HG03432 (cell line): ENCODE results near the gene ELL.
A peak's percentile ranks its signal among the peaks of the same experiment; 100 is the strongest.

Experiments
- ATAC-seq: cut with Tn5 transposase; IDR thresholded peaks from one replicate; pipeline ENCODE4 v1.9.1; 2021; ENCODE audit warnings: mild to moderate bottlenecking, moderate library complexity; ENCODE audit not compliant: unreplicated experiment

Gene ELL

GRCh38 chr19:18490728-18491127 is 31.1 kb downstream of the ELL start:
- no peak for ATAC-seq

DNA sequence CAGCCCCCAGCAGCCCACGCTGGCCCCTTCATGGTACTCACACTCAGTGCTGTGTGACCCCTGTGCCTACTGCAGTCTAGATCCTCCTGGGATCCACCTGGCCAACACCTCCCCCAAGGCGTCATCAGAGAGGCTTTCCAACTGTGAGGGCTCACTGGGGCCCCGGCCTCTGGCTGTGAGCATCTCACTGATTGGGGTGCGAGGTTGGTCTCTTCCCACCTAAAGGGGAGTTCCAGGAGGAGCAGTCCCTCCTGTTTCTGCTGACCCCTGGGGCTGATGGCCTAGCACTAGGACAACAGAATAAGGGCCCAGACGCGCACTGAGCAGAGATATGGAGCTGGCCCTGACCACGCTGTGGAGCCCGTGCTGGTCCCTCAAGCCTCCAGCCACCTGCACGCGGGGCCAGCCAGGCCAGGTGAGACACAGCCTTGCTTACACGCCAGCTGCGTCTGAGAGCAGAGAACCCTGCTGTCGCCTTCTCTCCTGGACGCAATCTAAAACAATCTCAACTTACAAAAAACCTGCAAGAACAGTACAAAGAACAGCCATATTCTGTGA is 32.2 kb downstream of the ELL start:
- ATAC-seq = no peak

- ATAC-seq = no peak
Measured at GRCh38 chr19:18488838-18489626, 32.8 kb downstream of the ELL start.

DNA sequence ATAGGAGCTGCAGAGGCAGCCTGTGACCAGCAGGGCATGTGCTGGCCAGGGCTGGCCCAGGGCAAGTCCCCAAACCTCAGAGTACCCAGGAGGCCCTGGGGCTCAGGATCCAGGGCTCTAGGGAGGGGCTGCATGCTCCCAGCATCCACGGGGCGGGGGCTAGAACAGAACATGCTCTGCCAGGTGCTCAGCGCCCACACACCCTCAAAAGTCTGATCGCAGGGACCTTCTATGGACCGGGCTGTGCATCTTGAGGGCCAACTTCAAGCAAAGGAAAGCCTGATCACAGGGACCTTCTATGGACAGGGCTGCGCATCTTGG is 33.5 kb downstream of the ELL start:
- ATAC-seq = no peak

DNA sequence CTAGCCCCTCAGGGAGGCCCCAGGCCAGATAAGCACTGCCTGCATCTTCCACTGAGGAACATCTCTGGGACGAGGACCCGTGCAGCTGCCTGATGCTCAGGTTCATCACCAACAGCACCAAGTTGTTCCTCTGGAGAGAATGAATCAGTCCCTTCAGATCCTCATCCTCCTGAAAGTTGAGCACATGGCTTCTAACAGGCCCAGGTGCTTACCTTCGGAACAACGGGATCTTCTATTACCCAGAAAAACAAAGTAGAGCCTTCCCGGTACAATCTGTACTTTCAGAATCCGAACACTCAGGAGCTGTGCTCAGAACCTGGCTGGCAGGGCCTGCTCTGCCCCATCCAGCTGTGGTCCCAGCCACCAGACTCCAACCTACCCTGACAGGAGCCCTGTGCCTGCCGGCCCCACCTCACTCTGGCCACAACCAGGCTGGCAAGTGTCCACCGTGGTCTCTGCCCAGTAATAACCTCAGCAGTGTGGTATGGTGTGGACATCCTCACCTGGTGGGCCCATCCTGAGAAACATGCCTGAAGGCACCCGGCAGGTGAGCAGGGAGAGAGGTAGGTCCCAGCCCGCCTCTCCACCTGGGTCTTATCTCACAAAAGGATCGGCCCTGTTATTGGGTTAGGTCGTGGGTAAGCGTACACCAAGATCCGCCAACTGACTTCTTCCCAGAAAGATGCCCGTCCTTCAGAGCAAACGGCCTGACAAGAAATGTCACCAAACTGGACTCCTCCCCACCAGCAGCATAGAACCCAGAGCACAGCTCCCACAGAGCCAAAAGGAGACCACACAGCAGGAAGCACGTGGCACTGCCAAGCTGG is 34.1 kb downstream of the ELL start:
- no peak for ATAC-seq

- no peak for ATAC-seq
Measured at GRCh38 chr19:18486746-18487145, 35.1 kb downstream of the ELL start.

- no peak for ATAC-seq
Measured at GRCh38 chr19:18484992-18485391, 36.9 kb downstream of the ELL start.

DNA sequence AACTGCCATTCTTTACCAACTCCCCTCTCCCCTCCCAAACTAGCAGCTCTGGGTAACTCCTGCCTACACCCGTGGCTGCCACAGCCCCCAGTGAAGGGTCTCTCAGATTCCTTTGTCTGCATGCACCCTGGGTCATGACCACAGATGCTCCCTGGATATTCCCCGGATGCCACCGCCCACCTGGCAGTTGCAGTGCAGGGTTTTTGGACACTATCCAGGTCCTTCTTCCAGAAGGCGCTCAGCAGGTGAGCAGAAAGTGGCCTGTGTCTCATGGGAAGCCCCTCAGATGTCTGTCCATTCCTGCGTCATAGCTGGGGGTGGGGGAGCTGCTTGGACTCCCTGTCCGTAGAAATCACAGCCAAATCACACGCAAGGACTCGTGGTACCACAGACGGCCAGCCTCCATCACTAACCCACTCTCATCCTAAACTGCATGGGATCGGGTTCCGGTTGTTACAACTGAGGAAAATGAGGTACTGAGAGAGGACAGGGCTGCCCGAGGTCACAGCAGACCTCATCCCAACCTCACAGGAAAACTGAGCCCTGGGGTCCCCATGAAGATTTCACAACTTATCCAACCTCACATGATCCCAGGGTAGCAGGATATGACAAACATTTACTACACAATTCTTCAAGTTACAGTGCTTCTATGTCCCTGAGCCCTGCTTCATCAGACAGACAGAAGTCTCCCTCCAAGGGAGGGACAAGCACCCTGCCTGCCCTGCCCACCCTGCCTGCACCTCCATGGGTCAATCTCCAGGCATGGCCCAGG is 38.6 kb downstream of the ELL start:
- no peak for ATAC-seq

DNA sequence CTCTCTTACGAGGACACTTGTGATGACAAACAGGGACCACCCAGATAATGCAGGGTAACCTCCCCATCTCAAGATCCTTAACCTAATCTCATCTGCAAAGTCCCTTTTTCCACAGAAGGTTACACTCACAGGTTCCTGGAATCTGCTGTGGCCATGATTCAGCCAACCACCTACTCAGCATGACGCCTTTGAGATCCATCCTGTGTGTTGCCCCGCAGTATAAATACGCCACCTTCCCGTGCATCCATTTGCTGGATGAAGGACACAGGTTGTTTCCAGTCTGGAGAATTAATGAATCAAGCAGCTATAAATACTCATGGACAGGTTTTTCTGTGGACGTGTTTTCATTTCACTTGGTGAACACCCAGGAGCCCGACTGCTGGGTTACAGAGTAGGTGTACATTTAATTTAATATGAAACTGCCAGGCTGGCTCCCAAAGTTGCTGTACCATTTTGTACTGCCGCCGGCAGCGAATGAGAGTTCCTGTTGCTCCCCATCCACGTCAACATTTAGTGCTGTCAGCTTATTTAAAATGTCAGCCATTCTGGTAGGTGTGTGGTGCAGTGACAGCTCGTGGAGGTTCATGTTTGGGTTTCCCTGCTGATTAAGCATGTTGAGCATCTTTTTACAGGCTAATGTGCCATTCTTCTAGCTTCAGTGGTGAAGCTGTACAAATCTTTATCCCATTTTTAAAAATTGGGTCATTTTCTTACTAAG is 40.2 kb downstream of the ELL start:
- ATAC-seq = no peak

DNA sequence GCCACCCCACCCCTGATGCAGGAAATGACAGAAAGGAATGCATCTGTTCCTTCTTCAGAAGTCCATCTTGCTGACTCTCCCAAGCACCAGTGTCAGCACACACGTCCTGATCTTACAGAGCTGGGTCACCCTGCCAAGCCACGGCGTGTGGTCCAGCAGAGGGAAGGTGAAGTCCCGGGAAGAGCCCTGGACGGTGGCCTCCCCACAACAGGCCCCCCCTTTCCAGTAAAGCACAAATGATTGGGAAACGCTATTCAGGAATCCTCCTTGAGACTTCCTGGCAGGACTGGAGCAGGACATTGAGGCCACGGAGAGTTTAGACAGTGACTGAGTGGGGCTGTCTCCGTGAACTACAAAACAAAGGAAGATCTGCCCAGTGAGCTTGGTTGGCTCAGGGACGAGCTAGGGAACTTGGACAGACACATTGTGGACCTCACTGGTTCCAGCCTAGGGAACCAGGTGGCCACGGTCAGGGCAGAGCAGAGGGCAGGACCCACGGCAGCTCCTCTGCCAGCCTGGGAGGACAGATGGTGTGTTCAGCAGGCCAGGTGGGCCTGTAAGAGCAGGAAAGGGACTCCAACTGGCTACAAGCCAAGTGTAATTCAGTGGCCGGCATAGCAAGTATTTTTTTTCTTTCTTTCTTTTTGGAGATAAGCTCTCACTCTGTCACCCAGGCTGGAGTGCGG is 41.7 kb downstream of the ELL start:
- no peak for ATAC-seq

GRCh38 chr19:18478545-18479311 is 43.1 kb downstream of the ELL start:
- ATAC-seq = peak; percentile 69

DNA sequence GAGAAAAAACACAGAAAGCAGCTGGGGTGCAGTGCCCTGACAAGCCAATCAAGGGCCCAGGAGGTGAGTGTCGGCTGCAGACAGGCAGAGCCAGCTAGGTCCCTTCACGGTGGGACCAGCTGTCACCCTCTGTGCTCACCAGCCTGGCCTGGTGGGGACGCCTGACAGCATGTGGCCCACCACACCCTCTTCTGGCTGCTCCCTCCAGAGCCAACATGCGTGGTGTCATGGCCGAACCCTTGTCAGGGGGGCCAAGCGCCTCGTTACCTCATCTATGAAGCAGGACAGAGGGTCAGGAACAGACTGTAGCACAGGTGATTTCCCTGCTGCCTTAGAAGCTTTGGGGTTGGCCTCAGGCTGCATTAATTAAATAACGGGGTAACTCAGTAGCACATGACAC is 43.9 kb downstream of the ELL start:
- no peak for ATAC-seq

- ATAC-seq = no peak
Measured at GRCh38 chr19:18477042-18477779, 44.7 kb downstream of the ELL start.

DNA sequence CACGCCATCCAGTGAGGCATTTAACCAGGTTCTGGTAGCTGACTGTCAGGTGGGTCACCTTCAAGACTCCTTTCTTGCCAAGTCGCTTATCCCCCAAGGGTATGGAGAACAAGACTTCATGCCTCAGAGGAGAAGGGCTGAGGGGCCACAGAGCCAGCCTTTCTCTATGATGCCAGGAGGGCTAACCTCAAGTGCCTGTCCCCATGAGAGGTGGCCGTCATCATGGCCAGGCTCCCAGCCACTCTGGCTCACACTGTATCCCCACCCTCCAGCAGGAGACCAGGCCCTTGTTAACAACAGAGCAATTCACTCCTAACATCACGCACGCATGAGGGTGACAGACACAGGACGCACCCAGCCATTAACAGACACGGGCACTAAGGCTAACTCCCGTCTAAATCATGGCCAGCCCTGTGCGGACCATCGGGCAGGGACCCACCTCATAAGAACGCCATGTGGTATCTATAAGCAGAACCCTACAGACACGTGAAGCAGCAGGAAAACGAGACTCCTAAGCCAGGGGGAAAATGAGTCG is 45.3 kb downstream of the ELL start:
- ATAC-seq = no peak

GRCh38 chr19:18475762-18476331 is 46.0 kb downstream of the ELL start:
- no peak for ATAC-seq

- no peak for ATAC-seq
Measured at GRCh38 chr19:18475004-18475453, 46.8 kb downstream of the ELL start.

DNA sequence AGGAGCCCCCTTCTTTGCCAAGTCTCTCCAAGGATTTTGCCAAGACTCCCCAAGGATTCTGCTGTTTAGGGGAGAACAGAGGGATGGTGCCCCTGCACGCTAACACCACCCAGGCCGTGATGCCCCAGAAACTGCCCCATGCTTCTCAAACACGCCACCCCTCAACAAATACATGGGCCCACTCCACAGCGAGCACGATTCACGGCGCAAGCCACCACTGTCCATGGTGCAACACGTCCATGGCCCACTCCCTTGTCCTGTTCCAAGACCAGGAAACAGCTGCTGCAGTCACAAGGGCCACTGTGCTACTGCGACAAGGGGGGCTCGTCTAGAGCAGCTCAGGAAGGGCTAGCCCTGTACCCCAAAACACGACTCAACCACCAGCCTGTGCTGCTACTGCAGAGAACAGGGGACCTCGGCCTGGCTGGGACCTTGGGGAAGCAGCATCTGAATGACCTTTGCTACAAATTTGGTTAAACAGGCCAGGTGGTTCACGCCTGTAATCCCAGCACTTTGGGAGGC is 47.4 kb downstream of the ELL start:
- no peak for ATAC-seq

DNA sequence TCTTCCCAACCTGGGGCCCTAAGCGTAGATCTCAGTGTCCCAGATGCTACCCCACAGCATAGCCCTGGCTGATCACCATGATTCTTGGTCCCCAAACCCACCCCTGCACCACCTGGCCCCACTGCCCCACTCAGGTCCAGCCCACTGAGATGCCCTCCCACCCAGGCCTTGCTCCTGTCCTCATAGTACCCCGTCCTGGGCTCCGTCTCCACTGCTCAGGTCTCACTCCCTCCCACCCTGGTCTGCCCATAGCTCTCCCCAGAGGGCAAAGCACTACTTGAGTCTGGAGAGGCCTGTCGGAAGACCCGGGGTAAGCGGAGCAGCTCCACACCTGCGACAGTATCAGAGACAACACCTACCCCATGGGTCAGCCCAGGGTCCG is 48.2 kb downstream of the ELL start:
- no peak for ATAC-seq
